ENCODE data around the gene TMEM50B. TPM values are rescaled to one million over a fixed set of nuclear protein-coding genes. Genes with fewer than 3 reads are reported as not detected.
"Not testable (repeated sequence)": the region's sequence is repeated elsewhere in the genome, so short reads cannot be mapped to it uniquely, and the experiment has no call there.

Gene TMEM50B
- total RNA-seq, 1 experiment from 2014 or later = 28.4 TPM

GRCh38 chr21:33514229-33514628 is 34.5 kb upstream of the TMEM50B start:
- intact Hi-C loops (cut with micrococcal nuclease; ENCODE audit: unreplicated experiment) = no loop called here
- DNase-seq = no peak
- TF ChIP-seq CTCF (IDR thresholded peaks at IDR 0.05; ENCODE audit: unreplicated experiment) = no peak
- no TSS peak for BruUV-seq (replicated peaks)
- no peaks in the 10 kb centered on the region for H3K4me1 Mint-ChIP-seq (ENCODE audit: low read depth, unreplicated experiment)
- H3K27me3 Mint-ChIP-seq (ENCODE audit: unreplicated experiment) = no peaks in the 10 kb centered on the region
- H3K36me3 Mint-ChIP-seq (ENCODE audit: insufficient read depth, unreplicated experiment) = peaks cover 32% of the 10 kb centered on the region
- no peak overlapping the region for H3K4me3 Mint-ChIP-seq (ENCODE audit: low read depth, unreplicated experiment)
- H3K9me3 Mint-ChIP-seq (ENCODE audit: low read depth, unreplicated experiment) = no peaks in the 10 kb centered on the region
- no peak overlapping the region for H3K27ac Mint-ChIP-seq (ENCODE audit: unreplicated experiment)
- CTCF ChIA-PET = interaction anchor here (1.0 kb wide), 1 partner anchor 8 kb away, joined by 4 read pairs; no protein-coding TSS in a partner anchor

GRCh38 chr21:33512481-33512880 is 32.7 kb upstream of the TMEM50B start:
- H3K27me3 Mint-ChIP-seq (ENCODE audit: unreplicated experiment) = no peaks in the 10 kb centered on the region
- intact Hi-C loops (cut with micrococcal nuclease; ENCODE audit: unreplicated experiment) = no loop called here
- BruUV-seq (replicated peaks) = no TSS peak
- H3K27ac Mint-ChIP-seq (ENCODE audit: unreplicated experiment) = no peak overlapping the region
- DNase-seq = no peak
- CTCF ChIA-PET = no interaction called here
- no peak overlapping the region for H3K4me3 Mint-ChIP-seq (ENCODE audit: low read depth, unreplicated experiment)
- H3K36me3 Mint-ChIP-seq (ENCODE audit: insufficient read depth, unreplicated experiment) = peaks cover 29% of the 10 kb centered on the region
- H3K4me1 Mint-ChIP-seq (ENCODE audit: low read depth, unreplicated experiment) = no peaks in the 10 kb centered on the region
- no peak for TF ChIP-seq CTCF (IDR thresholded peaks at IDR 0.05; ENCODE audit: unreplicated experiment)
- no peaks in the 10 kb centered on the region for H3K9me3 Mint-ChIP-seq (ENCODE audit: low read depth, unreplicated experiment)

- no peak for TF ChIP-seq CTCF (IDR thresholded peaks at IDR 0.05; ENCODE audit: unreplicated experiment)
- no peaks in the 10 kb centered on the region for H3K27me3 Mint-ChIP-seq (ENCODE audit: unreplicated experiment)
- H3K9me3 Mint-ChIP-seq (ENCODE audit: low read depth, unreplicated experiment) = no peaks in the 10 kb centered on the region
- no TSS peak for BruUV-seq (replicated peaks)
- peaks cover 26% of the 10 kb centered on the region for H3K36me3 Mint-ChIP-seq (ENCODE audit: insufficient read depth, unreplicated experiment)
- CTCF ChIA-PET = no interaction called here
- no peak overlapping the region for H3K27ac Mint-ChIP-seq (ENCODE audit: unreplicated experiment)
- H3K4me1 Mint-ChIP-seq (ENCODE audit: low read depth, unreplicated experiment) = no peaks in the 10 kb centered on the region
- intact Hi-C loops (cut with micrococcal nuclease; ENCODE audit: unreplicated experiment) = no loop called here
- no peak overlapping the region for H3K4me3 Mint-ChIP-seq (ENCODE audit: low read depth, unreplicated experiment)
- no peak for DNase-seq
Measured at GRCh38 chr21:33511639-33512038, 31.9 kb upstream of the TMEM50B start.

DNA sequence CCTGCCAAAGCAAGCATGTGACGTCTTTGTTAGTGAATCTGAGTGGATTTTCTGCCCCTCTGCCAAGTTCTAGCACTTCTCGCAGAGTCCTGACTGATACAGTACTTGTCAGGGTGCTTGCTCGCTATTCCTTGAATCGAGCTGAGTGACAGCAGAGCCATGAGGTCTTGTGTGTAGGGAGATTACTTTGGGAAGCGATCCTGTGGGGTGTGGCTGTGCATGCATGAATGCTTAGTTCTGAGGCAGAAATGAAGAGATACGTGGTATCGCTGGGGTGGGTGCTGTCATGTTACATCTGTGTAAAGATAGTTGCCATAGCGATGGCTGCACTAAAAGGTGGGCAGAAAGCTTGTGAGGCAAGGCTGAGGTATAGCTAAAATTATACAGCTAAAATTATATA is 31.1 kb upstream of the TMEM50B start:
- Mint-ChIP-seq H3K27ac (ENCODE audit: unreplicated experiment) (no peak overlapping the region), H3K4me1 (ENCODE audit: low read depth, unreplicated experiment) (no peaks in the 10 kb centered on the region), H3K4me3 (ENCODE audit: low read depth, unreplicated experiment) (no peak overlapping the region), H3K36me3 (ENCODE audit: insufficient read depth, unreplicated experiment) (peaks cover 19% of the 10 kb centered on the region), H3K9me3 (ENCODE audit: low read depth, unreplicated experiment) (no peaks in the 10 kb centered on the region), H3K27me3 (ENCODE audit: unreplicated experiment) (no peaks in the 10 kb centered on the region)
- no peak for TF ChIP-seq CTCF (IDR thresholded peaks at IDR 0.05; ENCODE audit: unreplicated experiment)
- CTCF ChIA-PET = no interaction called here
- no peak for DNase-seq
- intact Hi-C loops (cut with micrococcal nuclease; ENCODE audit: unreplicated experiment) = no loop called here
- no TSS peak for BruUV-seq (replicated peaks)

- H3K27me3 Mint-ChIP-seq (ENCODE audit: unreplicated experiment); H3K4me1 Mint-ChIP-seq (ENCODE audit: low read depth, unreplicated experiment); BruUV-seq (replicated peaks); intact Hi-C loops (cut with micrococcal nuclease; ENCODE audit: unreplicated experiment); H3K4me3 Mint-ChIP-seq (ENCODE audit: low read depth, unreplicated experiment); DNase-seq; CTCF ChIA-PET; H3K27ac Mint-ChIP-seq (ENCODE audit: unreplicated experiment); H3K9me3 Mint-ChIP-seq (ENCODE audit: low read depth, unreplicated experiment): not testable (repeated sequence)
- H3K36me3 Mint-ChIP-seq (ENCODE audit: insufficient read depth, unreplicated experiment) = peaks cover 16% of the 10 kb centered on the region
Measured at GRCh38 chr21:33507003-33507402, 27.2 kb upstream of the TMEM50B start.

Measured in Calu3 (cell line).